HG02973 (cell line): Measurements from ENCODE around the gene NHLRC4.

Experiments
- ATAC-seq: cut with Tn5 transposase; IDR thresholded peaks from one replicate; pipeline ENCODE4 v1.9.1; 2021; ENCODE audit warnings: moderate library complexity; ENCODE audit not compliant: unreplicated experiment

The NHLRC4 gene

DNA sequence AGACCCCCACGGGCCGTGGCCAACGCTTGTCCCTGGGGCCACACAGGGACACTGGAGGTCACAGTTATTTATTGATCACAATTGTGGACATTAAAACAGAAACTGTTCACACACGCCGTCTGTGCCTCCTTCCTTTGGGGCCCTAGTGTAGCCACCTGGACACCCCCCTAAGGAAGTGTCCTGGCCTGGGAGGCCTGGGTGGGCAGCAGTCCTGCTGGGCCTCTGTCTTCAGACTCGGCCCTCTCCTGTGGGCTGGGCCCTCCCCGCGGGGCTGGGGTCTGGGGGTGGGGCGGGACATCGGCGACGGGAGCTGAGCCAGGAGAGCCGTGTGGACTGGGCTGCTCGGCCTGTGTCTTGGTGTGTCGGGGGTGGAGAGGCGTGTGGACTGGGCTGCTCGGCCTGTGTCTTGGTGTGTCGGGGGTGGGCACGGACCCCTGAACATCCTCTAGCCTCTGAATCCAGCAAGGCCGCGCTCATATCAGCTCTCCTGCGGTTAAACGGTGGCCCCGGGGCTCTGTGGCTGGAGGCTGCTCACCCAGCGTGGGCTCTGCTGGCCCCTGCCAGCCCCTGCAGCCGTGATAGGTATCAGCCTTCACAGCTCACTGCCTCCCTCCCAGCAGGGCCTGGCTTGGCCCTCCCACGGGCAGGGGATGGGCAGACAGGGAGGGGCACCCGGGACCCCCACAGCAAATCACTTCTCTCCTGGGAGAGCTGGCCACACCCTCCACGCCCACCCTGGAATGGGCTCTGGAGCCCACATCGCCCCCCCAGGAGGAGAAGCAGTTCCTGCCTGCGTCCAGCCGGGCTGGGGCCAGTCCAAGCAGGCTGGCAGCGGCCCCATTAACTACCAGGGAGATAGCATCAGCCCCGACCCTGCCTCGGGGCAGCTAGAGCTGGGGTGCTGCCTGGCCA, 1.1 kb upstream of the NHLRC4 start:
- ATAC-seq: no peak

DNA sequence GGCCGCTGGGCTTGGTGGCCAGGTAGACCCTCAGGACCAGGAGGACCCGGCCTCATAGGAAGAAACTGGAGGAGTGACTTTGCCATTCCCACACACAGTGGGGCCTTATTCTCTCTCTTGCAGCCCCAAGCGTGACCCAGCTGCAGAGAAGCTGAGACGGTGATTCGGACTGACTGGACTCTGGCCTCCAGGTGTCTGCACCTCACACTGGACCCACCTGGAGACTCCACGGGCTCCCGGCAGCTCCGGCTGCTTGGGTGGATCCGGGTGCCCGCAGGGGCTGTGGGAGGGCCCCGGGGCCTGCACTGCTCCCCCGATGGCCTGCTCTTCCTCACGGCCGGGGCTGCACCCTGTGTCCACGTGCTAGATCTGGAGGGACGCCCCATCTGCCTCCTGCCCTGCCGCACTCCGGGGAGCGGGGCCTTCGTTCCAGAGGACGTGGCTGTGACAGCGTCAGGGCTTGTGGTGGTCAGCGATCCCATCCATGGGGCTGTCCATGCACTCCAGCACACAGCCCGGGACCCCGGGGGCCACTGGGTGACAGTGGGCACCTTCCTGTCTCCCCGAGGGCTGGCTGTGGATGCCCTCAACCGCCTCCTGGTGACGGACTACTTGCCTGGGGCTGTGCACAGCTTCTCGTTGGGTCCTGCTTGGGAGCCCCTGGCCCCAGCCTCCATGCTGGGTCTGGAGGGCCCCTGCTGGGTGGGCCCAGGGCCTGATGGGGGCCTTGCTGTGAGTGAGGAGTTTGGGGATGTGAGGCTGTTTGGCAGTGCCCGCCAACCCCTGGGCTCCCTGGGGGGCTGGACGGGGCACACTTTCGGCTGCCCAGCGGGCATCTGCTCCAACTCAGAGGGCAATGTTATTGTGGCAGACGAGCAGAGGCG, 810 bp downstream of the NHLRC4 start:
- ATAC-seq: no peak

DNA sequence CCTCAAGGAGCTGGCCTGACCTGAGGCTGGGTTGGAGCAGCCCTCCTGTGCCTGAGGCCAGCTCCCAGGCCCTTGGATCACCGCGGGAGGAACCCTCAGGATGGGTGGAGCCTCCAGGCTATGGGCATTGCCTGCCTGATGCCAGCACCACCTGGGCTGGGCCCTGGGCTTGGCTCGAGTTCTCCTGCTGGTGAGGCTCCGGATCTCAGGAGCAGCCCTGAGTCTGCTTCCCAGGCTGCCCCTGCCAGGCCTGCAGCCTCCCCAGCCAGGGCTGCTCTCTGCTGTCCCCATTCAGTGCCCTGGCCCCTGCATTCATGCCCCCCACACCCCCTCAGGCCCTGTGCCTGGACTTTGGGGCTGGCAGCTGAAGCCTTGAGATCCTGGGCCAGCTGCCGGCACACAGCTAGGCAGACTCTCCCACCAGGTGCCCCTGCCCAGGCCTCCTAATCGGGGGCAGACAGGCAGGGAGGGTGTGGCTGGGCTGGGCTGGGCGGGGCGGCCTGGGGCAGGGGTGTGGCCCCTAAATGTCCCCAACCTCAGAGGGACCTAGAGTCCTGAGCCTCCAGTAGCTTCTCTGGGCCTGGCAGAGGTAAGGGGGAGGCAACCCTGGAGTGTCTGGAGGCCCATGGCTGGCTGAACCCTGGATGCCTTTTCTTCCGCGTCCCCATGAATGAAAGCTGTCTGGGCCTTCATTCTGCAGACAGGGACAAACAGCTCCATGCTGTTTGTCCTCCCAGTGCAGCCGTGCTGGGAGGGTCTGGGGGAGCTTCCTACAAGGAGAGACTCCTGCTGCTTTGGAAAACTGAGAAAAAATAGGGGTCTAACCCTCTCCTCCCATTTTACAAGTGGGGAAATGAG, 1.8 kb downstream of the NHLRC4 start:
- no peak for ATAC-seq

DNA sequence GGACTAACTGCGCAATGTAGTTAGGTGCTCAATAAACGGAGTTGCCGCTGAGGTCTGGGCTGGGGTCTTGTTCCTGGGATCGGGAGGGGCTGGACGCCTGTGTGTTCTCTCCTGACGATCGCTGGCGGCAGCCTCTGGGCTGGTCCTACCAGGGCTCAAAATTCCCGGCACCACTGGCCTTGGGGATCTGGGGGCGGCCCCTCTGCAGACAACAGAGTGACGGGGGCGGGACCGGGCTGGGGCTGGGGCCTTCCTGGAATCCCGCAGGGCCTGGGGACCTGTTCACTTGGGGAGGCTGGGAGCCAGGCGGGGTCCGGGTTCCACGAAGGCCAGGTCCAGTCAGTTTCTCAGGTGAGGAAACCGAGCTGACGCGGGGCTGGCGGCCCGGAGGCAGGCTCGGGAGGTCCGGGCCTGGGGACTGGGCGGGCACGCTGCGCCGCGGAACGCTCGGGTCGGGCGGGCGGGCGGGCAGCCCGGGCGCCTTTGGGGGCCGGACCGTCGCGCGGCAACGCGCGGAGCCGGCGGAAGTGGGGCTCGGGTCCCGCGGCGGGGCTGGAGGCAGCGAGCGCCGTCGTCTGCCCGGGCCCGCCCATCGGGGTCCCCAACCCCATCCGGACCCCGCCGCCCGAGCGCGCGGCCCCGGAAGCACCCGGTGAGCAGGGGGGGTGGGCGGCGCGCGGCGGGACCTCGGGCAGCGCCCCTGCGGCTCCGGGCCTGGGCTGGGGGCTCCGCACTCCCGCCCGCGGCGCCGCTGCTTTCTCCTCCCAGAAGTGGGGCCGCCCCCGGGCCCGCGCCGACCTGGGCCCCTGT, 2.8 kb downstream of the NHLRC4 start, which contains the start of gene PIGQ:
TSS of gene PIGQ (plus strand) at position 524 of the 810 bp plus-strand sequence. CDS start 4,107 bp downstream, outside the sequence.
- no peak for ATAC-seq

DNA sequence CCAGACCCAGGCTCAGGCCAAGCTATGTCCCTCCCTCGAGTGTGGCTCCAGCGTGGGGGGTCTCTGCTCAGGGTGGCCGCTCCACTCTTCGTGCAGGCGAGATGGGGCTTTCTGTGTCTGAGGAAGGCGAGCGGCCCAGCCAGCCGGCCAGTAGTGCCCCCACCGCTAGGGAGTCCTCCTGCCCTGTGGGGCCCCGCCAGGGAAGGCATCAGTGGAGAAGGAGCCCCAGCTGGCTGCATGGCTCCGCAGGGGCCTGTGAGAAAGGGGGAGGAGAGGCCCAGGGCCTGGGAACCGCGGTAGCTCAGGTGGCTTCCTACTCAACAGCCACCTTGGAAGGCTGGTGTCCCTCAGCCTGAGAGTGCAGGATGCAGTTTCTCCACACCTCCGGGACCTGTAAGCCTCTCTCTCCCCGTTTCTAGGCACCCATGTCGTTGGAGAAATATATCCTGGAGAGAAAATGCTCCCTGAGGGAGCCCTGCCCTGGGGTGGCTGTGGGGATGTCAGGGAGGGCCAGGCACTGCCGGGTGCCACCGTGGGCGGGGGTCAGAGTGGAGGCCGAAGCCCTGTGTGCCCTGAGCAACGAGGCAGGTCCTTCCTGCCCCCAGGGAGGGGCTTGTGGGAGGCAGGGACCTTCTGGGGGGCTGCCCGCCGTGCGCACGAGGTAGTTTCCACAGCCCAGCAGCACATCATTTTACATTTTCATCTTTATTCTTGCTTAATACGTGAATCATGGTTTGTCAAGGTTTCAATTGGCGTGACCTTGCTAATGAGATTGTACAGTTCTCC, 6.3 kb downstream of the NHLRC4 start:
- ATAC-seq: no peak

DNA sequence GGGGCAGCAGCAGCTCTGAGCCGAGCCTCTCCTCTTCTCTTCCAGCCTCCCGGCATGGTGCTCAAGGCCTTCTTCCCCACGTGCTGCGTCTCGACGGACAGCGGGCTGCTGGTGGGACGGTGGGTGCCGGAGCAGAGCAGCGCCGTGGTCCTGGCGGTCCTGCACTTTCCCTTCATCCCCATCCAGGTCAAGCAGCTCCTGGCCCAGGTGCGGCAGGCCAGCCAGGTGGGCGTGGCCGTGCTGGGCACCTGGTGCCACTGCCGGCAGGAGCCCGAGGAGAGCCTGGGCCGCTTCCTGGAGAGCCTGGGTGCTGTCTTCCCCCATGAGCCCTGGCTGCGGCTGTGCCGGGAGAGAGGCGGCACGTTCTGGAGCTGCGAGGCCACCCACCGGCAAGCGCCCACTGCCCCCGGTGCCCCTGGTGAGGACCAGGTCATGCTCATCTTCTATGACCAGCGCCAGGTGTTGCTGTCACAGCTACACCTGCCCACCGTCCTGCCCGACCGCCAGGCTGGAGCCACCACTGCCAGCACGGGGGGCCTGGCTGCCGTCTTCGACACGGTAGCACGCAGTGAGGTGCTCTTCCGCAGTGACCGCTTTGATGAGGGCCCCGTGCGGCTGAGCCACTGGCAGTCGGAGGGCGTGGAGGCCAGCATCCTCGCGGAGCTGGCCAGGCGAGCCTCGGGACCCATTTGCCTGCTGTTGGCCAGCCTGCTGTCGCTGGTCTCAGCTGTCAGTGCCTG, 7.4 kb downstream of the NHLRC4 start:
- ATAC-seq: no peak

DNA sequence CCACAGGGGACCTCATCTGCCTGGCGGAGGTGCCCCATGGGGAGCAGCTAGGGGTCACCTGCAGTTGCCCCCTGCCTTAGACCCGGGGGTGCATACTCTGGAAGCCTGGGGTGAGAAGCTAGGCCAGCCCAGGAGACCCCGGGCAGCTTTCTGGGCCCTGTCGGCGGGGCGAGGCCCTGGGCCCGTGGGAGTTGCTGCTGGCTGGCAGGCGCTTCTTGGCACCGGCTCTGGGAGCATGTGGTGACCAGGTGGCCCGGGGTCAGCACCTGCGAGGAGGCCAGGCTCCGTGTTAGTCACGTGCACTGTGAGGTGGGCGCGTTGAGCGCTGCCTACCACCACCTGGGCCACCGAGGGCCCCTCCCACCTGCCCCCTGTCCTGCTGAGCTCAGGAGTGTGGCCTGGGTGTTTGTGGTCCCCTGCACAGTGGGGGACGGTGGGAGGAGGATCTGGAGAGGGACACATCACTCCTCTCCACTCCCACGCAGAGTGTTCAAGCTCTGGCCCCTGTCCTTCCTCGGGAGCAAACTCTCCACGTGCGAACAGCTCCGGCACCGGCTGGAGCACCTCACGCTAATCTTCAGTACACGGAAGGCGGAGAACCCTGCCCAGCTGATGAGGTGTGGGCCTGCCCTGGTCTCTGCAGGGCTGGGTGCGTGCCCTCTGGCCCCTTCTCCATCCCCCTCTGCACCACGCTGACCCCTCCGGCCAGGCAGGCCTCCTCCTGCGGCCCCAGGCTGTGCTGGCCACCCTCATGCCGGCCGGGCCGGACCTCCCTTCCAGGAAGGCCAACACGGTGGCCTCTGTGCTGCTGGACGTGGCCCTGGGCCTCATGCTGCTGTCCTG, 8.8 kb downstream of the NHLRC4 start:
- no peak for ATAC-seq

DNA sequence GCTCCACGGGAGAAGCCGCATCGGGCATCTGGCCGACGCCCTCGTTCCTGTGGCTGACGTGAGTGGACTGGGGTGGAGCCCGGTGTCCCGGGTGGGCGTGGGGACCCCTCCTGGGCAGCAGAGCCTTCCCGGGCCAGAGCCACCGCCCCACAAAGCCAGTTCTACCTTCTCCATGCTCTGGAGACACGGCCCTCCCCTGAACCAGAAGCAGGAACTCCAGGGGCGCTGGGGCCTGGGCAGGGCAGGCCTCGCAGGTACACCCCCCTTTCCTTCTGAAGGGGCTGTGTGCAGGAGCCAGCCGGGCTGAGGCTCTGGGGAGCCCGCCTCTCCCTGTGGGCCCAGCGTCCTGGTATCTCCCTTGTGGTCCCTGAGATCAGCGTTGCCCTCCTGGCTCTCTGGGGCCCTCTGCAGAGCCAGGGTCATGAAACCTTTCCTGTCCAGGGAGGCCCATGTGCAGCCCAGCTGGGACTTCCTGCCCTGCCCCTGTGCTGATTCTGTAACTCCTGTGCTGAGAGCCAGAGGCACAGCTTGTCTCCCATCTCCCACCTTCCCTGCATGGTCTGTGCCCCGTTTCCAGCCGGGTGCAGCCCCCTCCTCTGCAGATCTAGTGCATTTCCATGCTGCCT, 9.5 kb downstream of the NHLRC4 start:
- no peak for ATAC-seq

DNA sequence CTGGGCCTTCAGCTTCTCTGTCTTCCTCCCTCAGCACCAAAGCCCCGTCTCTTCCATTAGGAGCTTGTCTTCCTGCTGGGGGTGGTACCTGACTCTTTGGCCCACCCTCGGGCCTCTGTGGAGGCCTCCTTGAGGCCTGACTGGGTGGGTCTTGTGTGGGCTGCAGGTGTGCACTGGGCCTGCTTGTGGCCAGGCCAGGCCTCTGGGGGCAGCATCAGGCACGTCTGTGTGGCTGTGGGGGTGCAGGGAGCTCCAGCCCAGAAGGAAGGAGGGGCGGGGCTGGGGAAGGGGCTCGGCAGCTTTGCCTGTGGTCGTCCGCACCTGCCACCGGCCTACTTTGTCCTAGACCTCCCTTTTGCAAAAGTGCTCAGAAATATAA, 10.0 kb downstream of the NHLRC4 start:
- no peak for ATAC-seq

DNA sequence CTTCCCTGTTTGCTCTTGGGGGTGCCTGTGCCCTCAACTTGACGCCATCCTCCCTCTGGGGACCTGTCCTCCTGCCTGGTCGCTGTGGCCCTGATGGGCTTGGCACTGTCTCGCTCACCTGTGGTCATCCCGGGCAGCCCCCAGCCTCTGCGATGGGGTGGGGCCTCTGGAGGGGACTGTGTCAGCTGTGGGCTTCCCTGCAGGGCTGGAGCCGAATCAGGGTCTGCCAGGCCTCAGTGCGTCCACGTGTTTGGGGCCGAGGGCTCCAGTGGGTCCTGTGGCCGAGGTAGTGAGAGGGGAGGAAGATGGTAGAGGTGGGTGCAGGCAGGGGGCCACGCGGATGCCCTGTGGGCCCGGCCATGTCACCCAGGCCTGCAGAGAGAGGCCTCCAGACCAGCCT, 11.0 kb downstream of the NHLRC4 start:
- ATAC-seq: no peak

DNA sequence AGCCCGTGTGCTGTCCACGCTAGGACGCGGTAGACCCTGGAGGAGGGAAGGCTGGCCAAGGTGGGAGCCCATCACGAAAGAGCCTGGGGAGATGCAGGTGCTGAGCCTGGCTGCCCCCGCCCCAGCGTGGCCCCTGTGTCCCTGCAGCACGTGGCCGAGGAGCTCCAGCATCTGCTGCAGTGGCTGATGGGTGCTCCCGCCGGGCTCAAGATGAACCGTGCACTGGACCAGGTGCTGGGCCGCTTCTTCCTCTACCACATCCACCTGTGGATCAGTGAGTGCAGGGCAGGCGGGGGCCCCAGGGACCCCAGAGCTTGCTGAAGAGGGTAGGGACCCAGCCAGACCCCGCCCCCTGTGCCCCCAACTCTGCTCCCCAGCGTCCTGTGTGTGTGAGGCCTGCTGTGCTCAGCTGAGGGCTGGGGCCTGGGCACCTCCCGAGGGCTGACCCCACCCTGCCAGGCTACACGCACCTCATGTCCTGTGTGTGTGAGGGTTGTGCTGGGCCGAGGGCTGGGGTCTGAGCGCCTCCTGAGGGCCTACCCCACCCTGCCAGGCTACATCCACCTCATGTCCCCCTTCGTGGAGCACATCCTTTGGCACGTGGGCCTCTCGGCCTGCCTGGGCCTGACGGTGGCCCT, 11.5 kb downstream of the NHLRC4 start:
- ATAC-seq: no peak

DNA sequence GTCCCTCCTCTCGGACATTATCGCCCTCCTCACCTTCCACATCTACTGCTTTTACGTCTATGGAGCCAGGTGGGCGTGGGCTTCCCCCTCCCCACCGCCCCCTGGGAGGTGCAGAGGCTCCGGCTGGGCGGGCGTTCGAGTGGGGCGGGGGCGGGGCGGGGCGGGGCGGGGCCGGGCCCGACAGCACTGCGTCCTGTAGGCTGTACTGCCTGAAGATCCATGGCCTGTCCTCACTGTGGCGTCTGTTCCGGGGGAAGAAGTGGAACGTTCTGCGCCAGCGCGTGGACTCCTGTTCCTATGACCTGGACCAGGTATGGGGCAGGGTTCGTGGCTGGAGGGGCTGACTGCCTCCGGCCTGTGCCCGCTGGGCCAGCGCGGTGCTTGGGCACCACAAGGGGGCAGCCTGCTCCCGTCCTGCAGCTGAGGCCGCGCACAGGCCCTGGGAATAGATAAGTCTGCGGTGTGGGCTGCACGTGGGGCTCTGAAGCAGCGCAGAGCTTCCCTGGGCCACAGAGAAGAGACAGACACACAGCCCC, 12.1 kb downstream of the NHLRC4 start:
- ATAC-seq: no peak

DNA sequence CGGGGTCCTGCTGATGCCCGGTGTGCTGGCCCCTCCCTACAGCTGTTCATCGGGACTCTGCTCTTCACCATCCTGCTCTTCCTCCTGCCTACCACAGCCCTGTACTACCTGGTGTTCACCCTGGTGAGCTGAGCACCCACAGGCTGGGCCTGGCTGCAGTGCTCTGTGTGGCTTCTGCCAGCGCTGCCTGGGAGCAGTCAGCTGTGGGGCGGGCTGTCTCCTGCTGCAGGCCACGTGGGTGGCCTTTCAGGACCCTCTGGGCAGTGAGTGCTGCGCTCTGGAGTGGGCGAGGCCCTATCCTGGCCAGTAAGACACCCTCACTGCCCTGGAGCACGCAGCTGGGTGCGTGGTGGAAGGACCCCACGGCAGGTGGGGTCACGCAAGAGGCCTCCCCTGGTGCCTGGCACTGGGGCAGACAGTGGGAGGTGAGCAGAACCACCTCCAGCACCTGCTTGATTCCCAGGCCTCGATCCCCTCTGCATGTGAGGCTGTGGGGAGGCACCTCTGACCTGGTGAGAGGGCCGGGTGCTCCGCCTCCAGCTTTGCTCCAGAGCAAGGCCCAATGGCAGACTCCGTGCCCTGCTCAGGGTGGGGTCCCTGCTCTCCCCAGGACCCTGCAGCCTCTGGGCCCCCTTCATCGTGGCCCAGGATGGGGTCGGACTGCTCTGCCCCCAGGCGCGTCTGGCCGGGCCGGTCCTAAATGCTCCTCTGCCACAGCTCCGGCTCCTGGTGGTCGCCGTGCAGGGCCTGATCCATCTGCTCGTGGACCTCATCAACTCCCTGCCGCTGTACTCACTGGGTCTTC, 13.5 kb downstream of the NHLRC4 start:
- no peak for ATAC-seq

DNA sequence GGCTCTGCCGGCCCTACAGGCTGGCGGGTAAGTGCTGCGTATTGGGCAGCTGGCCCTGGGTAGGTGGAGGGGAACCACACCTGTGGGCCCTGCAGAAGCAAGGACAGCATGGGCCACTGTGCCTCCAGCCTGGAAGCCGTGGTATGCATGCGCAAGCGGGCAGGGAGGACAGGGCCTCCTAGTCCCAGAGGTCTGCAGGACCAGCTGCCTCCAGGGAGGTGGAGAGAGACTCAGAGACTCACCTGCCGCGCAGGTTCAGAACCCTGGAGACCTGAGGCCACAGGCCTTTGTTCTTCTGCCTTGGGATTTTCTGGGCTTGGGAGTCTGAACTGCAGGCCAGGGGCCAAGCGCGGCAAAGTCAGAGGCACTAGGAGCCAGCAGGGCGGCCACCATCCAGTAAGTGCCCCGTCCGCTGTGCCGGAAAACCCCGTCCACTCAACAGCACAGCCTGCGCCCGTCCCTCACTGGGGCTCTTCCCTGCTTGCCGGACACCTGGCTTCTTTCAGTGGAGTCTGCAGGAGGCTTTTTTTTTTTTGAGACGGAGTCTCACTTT, 14.2 kb downstream of the NHLRC4 start:
- ATAC-seq: no peak

DNA sequence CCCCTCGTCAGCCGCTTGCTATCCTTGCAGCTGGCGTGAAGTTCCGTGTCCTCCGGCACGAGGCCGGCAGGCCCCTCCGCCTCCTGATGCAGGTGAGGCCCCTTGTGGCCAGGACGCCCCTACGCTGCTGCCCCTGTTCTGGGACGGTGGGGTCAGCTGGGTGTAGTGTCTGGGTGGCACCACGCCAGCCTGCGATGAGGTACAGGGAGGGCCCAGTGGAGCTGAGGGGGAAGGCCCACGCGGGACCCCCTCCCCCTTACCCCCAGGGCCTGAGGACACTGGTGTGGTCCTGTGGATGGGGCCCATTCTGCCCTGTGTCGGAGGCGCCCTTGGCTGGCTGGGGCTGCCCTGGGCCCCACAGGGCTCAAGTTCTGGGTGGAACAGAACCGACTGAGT, 15.4 kb downstream of the NHLRC4 start:
- ATAC-seq: no peak
